HS-27A (cell line): ENCODE results near the gene RAB3C.
"Not testable (repeated sequence)": the region's sequence is repeated elsewhere in the genome, so short reads cannot be mapped to it uniquely, and the experiment has no call there.

Experiments
- DNase-seq: peaks from one replicate; pipeline ENCODE4 v3.0.0-alpha.2; 2012; ENCODE audit warnings: low read depth, missing footprints

RAB3C gene

GRCh38 chr5:58582803-58583491, at the start of gene RAB3C:
Gene RAB3C (plus strand): TSS chr5:58583075. CDS start chr5:58583209, 134 bp downstream.
- no peak for DNase-seq

- DNase-seq, result not testable (repeated sequence)
Measured at GRCh38 chr5:58541935-58542334, 40.9 kb upstream of the RAB3C start.

GRCh38 chr5:58542709-58543108, 40.2 kb upstream of the RAB3C start:
- DNase-seq, result no peak

- DNase-seq, result no peak
Measured at GRCh38 chr5:58543723-58544122, 39.2 kb upstream of the RAB3C start.

- DNase-seq, result no peak
Measured at GRCh38 chr5:58544195-58544594, 38.7 kb upstream of the RAB3C start.

- no peak for DNase-seq
Measured at GRCh38 chr5:58544926-58545325, 37.9 kb upstream of the RAB3C start.

GRCh38 chr5:58545912-58546311, 37.0 kb upstream of the RAB3C start:
- DNase-seq, result no peak

GRCh38 chr5:58548068-58548467, 34.8 kb upstream of the RAB3C start:
- DNase-seq, result no peak

GRCh38 chr5:58551492-58551891, 31.4 kb upstream of the RAB3C start:
- DNase-seq, result no peak

GRCh38 chr5:58557665-58558338, 25.1 kb upstream of the RAB3C start:
- DNase-seq, result not testable (repeated sequence)

GRCh38 chr5:58563016-58563700, 19.7 kb upstream of the RAB3C start:
- DNase-seq, result not testable (repeated sequence)

GRCh38 chr5:58564043-58564832, 18.6 kb upstream of the RAB3C start:
- DNase-seq, result not testable (repeated sequence)

GRCh38 chr5:58565033-58565432, 17.8 kb upstream of the RAB3C start:
- DNase-seq, result no peak

GRCh38 chr5:58571501-58571900, 11.4 kb upstream of the RAB3C start:
- no peak for DNase-seq

GRCh38 chr5:58572973-58573372, 9.9 kb upstream of the RAB3C start:
- not testable (repeated sequence) for DNase-seq

GRCh38 chr5:58579781-58580180, 3.1 kb upstream of the RAB3C start:
- DNase-seq, result no peak

- DNase-seq, result no peak
Measured at GRCh38 chr5:58582019-58582802, 664 bp upstream of the RAB3C start.

- no peak for DNase-seq
Measured at GRCh38 chr5:58595952-58596351, 13.1 kb downstream of the RAB3C start.

GRCh38 chr5:58598440-58598839, 15.6 kb downstream of the RAB3C start:
- DNase-seq, result no peak

GRCh38 chr5:58599217-58599616, 16.3 kb downstream of the RAB3C start:
- DNase-seq, result no peak

GRCh38 chr5:58600613-58601012, 17.7 kb downstream of the RAB3C start:
- not testable (repeated sequence) for DNase-seq
